Caki2 (cell line): ENCODE results near the gene ACP4. TPM values are rescaled to one million over a fixed set of nuclear protein-coding genes. Genes with fewer than 3 reads are reported as not detected.

Experiments
- DNase-seq: peaks from one replicate; pipeline ENCODE4 v3.0.0-alpha.2; 2015; ENCODE audit warnings: low read depth
- in situ Hi-C: cut with HindIII; loops from 2 replicates; pipeline ENCODE4 v1.10.0; 2016; ENCODE audit warnings: low sequenced_read_pairs, low pct_unique_long_range_greater_than_20kb, mixed read lengths
- total RNA-seq: library from RNA; depleted of rRNA; stranded (reverse); fragments of >200 nt; shearing (Covaris generic); gene quantifications from 2 replicates; pipeline ENCODE4 v1.2.3, GENCODE V29; 2014; ENCODE audit warnings: low replicate concordance

ACP4 gene
- total RNA-seq, 1 experiment from 2014 or later, result not detected

GRCh38 chr19:50814883-50815282, 24.7 kb downstream of the ACP4 start:
- DNase-seq, result no peak
- in situ Hi-C loops, result no loop called here

DNA sequence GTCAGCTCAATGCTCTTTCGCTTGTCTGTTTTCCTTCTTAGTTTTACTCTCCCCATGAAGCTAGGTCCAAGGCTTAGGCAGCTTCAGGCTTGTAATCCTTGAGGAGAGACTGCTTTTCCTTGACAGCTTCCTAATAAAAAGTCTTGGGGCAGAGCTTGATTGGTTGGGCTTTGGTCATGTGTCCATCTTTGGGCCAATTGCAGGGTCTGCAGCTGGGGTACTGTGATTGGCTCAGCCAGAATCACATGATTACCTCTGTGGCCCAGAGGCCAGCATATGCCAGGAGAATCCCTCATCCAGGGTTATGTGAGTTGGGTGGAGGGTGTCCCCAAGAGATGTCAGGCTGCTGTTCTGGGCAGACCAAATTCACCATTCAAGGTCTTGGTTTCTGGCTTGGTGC, 25.2 kb downstream of the ACP4 start:
- in situ Hi-C loops, result no loop called here
- DNase-seq, result no peak

- in situ Hi-C loops, result no loop called here
- peak; percentile 53 for DNase-seq
Observed at GRCh38 chr19:50817941-50818858, 28.0 kb downstream of the ACP4 start.

- in situ Hi-C loops, result no loop called here
- DNase-seq, result no peak
Observed at GRCh38 chr19:50818859-50819472, 28.8 kb downstream of the ACP4 start.

DNA sequence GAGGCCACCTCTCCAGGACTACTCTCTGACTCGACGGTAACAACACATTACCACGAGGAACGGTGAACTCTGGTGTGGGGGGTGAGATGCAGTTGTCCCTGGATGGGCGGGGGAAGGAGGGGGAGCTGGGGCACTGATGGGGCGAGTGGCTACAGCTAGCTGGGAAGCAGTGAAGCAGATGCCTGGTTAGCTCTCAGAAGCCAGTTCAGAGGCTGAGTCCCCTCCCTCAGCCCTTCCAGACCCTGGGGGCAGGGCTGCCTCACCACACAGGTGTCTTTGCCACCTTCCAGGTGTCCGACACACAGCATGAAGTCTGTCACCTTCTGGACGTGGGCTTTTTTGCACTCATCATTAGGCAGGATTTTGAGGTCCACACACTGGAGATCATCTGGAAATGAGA, 29.4 kb downstream of the ACP4 start:
- in situ Hi-C loops, result no loop called here
- no peak for DNase-seq

GRCh38 chr19:50820086-50820485, 29.9 kb downstream of the ACP4 start:
- in situ Hi-C loops, result no loop called here
- DNase-seq, result no peak

DNA sequence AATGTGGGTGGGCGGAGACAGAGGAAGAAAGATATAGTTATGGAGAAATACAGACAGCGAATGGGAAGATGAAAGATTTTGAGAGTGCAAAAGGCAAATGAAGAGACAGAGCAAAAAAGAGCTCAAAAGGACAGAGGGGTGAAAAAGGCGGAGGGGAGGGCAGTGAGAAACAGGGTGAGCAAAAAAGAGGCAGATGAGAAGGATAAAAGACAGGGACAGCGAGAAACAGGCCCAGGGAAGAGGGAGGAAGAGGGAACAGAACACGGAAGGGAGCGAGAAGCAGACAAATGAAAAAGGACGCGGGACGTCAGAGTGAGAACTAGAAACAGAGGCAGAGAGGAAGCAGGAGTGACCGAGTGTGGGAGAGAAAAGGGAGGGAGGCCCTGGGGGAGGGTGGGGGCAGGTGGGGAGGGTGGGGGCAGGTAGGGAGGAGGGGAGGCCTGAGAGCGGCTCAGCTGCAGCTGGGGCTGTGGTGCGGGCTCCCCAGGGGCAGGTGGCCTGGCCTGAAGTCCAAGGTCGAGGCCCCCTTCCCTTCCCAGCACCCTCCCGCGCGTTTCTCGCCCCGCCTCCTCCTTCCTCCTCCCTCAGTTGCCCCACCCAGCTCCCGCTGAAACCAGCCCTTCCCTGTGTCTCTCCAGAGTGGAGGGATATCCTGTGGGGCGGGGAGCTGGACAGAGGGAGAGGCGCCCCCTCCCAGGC, 30.5 kb downstream of the ACP4 start:
- in situ Hi-C loops, result no loop called here
- DNase-seq, result no peak

DNA sequence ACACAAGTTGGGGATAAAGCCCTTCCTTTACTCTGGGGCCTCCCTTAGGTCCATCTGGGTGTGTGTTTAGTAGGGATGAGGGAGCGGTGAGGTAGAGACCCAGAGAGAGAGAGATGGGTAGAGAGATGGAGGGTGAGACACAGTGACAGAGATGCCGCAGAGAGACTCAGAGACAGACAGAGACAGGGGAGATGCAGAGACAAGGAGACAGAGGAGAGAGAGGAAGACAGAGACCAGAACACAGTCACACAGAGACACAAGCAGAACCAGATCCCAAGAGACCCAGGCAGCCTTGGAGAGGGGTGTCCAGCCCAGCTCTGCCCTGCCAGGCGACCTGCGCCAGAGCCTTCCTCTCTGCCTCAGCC, 31.0 kb downstream of the ACP4 start:
- in situ Hi-C loops, result no loop called here
- DNase-seq, result no peak

DNA sequence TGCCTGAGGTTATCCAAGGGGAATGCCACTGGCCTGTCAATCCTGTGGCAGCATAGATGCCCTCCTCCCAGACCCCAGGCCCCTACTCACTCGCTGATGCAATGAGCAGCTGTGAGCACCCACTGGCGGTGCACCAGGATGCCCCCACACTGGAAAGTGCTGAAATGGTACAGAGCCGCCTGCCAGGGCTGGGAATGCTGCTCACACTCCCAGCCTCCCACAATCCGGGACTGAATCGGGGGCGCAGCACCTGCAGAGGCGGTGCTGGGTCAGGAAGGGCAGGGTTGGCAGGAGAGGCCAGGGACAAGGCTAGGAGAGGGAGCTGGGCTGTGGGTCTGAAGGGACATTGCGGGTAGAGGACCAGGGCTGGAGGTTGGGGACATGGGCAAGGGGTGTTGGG, 31.4 kb downstream of the ACP4 start:
- no peak for DNase-seq
- in situ Hi-C loops, result no loop called here

DNA sequence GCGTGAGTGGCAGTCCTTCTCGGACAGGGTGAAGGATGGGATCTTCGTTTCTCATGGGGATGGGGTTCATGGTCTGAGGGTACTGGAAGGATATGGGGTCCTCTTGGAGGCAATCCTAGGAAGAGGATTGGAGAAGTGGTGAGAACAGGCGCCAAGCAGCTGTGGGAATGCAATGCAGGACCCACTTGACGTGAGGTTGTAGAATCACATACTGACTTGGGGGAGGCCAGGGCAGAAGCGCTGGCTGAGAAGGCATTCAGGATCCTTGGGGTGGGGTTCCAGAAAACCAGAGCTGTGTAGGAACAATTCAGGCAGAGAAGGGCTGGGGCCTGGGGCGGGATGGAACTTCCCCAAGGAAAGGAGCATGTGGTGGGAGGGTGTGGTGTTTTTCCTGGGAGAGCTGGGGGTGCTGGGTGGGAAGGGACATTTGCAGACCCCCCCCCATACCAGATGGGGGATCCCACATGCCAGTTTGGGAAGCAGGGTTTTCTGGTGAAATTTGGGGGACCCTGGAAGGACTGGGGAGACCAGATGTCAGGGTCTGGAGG, 32.5 kb downstream of the ACP4 start:
- no peak for DNase-seq
- in situ Hi-C loops, result no loop called here

- DNase-seq, result no peak
- in situ Hi-C loops, result no loop called here
Observed at GRCh38 chr19:50823389-50824042, 33.3 kb downstream of the ACP4 start, which contains the start of gene KLK1. Gene KLK1 (minus strand): TSS chr19:50823787. CDS start chr19:50823748, 39 bp downstream.

DNA sequence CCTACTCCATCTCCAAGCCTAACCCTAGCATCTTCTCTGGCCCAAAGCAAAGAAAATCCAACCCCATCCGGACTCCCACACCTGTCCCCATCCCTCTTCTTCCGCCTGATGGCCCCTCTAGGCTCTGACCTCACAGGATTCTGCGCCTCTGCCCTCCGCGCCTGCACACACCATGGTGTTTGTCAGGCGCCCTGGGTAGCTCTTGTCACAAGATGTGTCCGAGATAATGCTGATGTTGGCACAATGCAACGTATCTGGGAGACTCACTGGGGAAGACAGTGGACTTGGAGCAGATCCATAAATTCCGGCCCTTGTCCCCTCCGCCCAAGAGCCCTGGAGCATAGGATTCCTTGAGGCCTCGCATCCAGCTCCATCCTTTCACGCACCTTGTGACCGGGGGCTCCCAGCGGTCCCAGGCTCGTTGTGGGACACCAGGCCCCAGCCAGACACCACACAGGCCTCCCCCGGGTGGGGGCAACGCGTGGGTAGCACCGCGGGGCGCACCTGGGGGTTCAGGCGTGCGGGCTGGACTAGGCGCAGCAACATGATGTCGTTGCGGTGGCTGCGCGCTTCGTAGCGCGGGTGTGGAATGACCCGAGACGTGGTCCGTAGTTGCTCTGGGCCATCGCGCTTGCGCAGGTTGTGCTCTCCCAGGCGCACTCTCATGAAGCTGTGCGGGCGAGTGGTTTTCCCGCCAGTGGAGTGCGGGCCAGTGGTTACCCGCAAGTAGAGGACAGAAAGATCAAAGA, 36.5 kb downstream of the ACP4 start:
- DNase-seq, result no peak
- in situ Hi-C loops, result no loop called here

DNA sequence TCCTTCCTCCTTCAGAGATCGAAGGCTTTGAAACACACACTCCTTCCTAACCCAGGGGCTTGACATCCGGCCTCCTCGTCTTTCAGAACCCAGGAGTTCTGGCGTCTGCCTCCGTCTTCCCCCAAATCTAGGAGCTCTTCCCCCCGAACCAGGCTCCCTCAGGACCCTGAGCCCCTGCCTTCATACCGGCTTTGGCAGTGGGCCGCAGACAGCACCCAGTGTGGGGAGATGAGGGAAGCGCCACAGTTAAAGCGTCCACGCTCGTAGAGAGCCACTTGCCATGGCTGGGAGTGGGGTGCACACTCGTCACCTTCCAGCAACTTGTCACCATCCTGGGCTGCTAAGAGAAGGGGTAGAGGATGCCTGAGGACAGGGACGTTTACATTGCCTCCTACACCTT, 37.3 kb downstream of the ACP4 start:
- DNase-seq, result no peak
- in situ Hi-C loops, result no loop called here

DNA sequence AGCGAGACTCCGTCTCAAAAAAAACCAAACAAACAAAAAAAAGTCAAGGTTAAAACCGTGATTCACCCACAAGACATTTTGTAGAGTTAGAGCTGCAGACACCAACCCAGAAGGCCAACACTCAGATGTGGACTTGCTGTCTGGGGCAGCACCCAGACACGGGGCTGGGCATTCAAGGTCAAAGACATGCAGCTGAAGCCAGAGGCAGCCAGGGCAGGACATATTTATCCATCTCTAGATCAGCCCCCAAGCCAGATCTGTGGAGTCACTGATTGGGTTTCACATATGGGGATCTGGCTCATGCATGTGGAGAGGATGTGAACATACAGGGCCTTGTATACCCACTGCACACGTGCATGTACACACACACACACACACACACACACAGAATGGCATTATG, 39.6 kb downstream of the ACP4 start:
- DNase-seq, result peak; percentile 31
- in situ Hi-C loops, result no loop called here

GRCh38 chr19:50830266-50831025, 40.2 kb downstream of the ACP4 start:
- in situ Hi-C loops, result no loop called here
- DNase-seq, result no peak

- in situ Hi-C loops, result no loop called here
- DNase-seq, result no peak
Observed at GRCh38 chr19:50831026-50831396, 40.8 kb downstream of the ACP4 start.

- in situ Hi-C loops, result no loop called here
- no peak for DNase-seq
Observed at GRCh38 chr19:50832666-50833065, 42.5 kb downstream of the ACP4 start.
